Measurements from ENCODE around the gene CNTNAP2.

GRCh38 chr7:146661435-146661834 is 544.8 kb downstream of the CNTNAP2 start:
- no peak for TF ChIP-seq EZH2 (IDR thresholded peaks at IDR 0.05; ENCODE audit: low read length, missing control alignments)
- no peak for TF ChIP-seq CTCF (conservative IDR thresholded peaks at IDR 0.05 in 1 of 2, IDR thresholded peaks at IDR 0.05 in 1 of 2; ENCODE audit: low read depth in 1 of 2, low read length in 2 of 2)

Measured in fibroblast of lung (primary cell).